Dermis microvascular lymphatic vessel endothelial cell (primary cell): ENCODE measurements around the gene GLA. TPM values are rescaled to one million over a fixed set of nuclear protein-coding genes. Genes with fewer than 3 reads are reported as not detected.

Experiments used
- DNase-seq, 2 donors: peaks; one replicate each; pipeline versions ENCODE4 v3.0.0 to v3.0.0-alpha.2; 2010; ENCODE audit warnings: low read depth in 2 of 2
- total RNA-seq: library from RNA; depleted of rRNA; stranded (reverse); fragments of >200 nt; gene quantifications from 2 replicates; pipeline ENCODE4 v1.2.1, GENCODE V29; 2014

The GLA gene
- total RNA-seq, result 23.3 and 24.4 TPM in 2 replicates

- peak; percentile 98 to 99 for DNase-seq
Measured at GRCh38 chrX:101407748-101408531, at the start of gene GLA, which contains the start of gene HNRNPH2. TSS of gene GLA (minus strand) at chrX:101407925. CDS start at chrX:101407903, 22 bp downstream. TSS of gene HNRNPH2 (plus strand) at chrX:101408222. CDS start at chrX:101411989, 3,767 bp downstream.

- peak in 1 of 2 donors; percentile 26 for DNase-seq
Measured at GRCh38 chrX:101452056-101452455, 44.3 kb upstream of the GLA start.

- no peak for DNase-seq
Measured at GRCh38 chrX:101450961-101451360, 43.2 kb upstream of the GLA start.

- DNase-seq, result no peak
Measured at GRCh38 chrX:101450085-101450484, 42.4 kb upstream of the GLA start.

GRCh38 chrX:101449279-101449678 is 41.6 kb upstream of the GLA start:
- no peak for DNase-seq

GRCh38 chrX:101442085-101442484 is 34.4 kb upstream of the GLA start:
- DNase-seq, result no peak

- no peak for DNase-seq
Measured at GRCh38 chrX:101430457-101431078, 22.8 kb upstream of the GLA start.

- peak in 1 of 2 donors; percentile 19 for DNase-seq
Measured at GRCh38 chrX:101429934-101430333, 22.2 kb upstream of the GLA start.

- no peak for DNase-seq
Measured at GRCh38 chrX:101427954-101428353, 20.2 kb upstream of the GLA start.

- DNase-seq, result no peak
Measured at GRCh38 chrX:101419489-101419888, 11.8 kb upstream of the GLA start.

- DNase-seq, result peak in 1 of 2 donors; percentile 59
Measured at GRCh38 chrX:101417981-101418841, 10.5 kb upstream of the GLA start.

GRCh38 chrX:101417190-101417589 is 9.5 kb upstream of the GLA start:
- DNase-seq, result no peak

- no peak for DNase-seq
Measured at GRCh38 chrX:101416691-101417090, 9.0 kb upstream of the GLA start.

- DNase-seq, result peak in 1 of 2 donors; percentile 76
Measured at GRCh38 chrX:101415180-101416145, 7.7 kb upstream of the GLA start.

GRCh38 chrX:101411984-101412383 is 4.3 kb upstream of the GLA start:
- DNase-seq, result no peak

GRCh38 chrX:101410461-101410860 is 2.7 kb upstream of the GLA start:
- DNase-seq, result no peak

GRCh38 chrX:101409043-101409442 is 1.3 kb upstream of the GLA start:
- peak in 1 of 2 donors; percentile 14 for DNase-seq

GRCh38 chrX:101408532-101408841 is 762 bp upstream of the GLA start:
- DNase-seq, result no peak

GRCh38 chrX:101407167-101407747 is 468 bp downstream of the GLA start:
- DNase-seq, result no peak

- no peak for DNase-seq
Measured at GRCh38 chrX:101399825-101400224, 7.9 kb downstream of the GLA start.

- no peak for DNase-seq
Measured at GRCh38 chrX:101398694-101399093, 9.0 kb downstream of the GLA start.
